Jurkat, Clone E6-1 (cell line): ENCODE data around the gene ERCC6L.
"Not testable (repeated sequence)": the region's sequence is repeated elsewhere in the genome, so short reads cannot be mapped to it uniquely, and the experiment has no call there.

ENCODE experiments used
- DNase-seq: peaks from one replicate; pipeline ENCODE4 v3.0.0-alpha.2; 2011; ENCODE audit warnings: low read depth, low spot score
- H3K4me3 ChIP-seq: 2 replicates; pipeline ENCODE4 v1.5.1; 2011; ENCODE audit warnings: mild to moderate bottlenecking, low read length, control low read depth, moderate library complexity

ERCC6L gene

GRCh38 chrX:72254816-72255215, 16.0 kb upstream of the ERCC6L start:
- no peak for DNase-seq

GRCh38 chrX:72253686-72254085, 14.9 kb upstream of the ERCC6L start:
- DNase-seq = no peak
- H3K4me3 ChIP-seq = no peak overlapping the region

More at GRCh38 chrX:72254816-72255215, 16.0 kb upstream of the ERCC6L start:
- no peak overlapping the region for H3K4me3 ChIP-seq

DNA sequence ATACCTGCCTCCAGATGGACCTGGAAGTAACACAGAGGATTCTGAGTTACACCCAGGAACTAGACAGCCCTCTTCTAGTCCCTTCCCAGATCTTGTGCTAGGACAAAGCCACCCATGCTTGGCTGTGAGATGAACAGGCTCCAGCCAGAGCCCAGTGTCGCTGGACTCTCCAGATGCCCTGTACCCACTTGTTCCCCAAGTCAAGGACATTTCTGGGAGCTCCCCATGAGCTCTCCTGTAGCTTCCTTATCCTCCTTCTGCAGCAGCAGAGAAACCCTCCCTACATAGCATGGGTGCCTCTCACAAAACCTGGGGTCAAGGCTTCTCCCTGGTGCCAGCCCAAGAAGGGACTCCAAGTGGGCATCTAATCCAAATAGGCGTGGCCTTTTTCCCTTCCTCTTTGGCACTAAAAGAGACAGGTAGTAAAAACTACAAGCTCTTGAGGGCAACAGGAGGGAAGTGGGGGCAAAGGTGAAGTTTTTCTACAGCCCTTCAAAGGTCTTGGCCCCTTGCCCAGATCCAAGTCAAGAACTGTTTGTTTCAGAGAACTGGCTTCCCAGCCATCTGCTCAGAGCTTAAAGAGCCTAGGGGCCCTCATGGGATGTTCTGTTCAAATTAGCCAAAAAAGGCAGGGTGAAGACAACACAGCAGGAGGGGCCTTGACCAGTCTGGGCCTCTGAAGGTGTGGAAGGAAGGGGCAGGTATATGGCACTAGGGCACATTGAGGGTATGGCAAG, 8.5 kb upstream of the ERCC6L start:
- no peak for DNase-seq
- no peak overlapping the region for H3K4me3 ChIP-seq

DNA sequence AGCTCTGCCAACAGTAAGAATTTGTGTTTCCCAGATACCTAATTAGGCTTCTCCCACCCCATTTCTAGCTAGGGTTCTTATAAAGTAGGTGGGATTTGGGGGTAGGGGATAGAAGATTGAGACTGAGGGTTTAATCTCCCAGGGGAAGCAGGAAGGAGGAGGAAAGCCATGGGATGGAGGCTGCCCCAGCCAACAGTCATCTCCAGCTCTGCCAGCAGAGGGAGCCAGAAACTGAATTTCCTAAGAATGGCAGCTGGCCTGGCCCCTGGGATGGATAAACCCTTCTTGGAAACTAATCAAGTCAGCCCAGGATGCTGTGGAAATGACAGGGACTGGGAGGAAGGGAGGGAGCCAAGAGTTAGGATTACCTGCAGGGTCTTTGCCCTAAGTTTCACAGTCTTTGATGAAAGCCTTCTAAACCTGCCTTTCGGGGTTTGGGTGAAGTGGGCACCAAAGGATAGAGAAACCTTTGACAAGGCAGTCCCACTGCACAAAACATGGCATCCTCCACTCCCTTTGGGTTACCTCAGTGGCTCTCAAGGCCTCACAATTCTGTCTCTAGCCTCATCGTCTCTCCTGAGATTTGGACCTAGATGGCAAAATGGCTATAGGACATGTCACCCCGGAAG, 6.7 kb upstream of the ERCC6L start:
- no peak overlapping the region for H3K4me3 ChIP-seq
- no peak for DNase-seq

DNA sequence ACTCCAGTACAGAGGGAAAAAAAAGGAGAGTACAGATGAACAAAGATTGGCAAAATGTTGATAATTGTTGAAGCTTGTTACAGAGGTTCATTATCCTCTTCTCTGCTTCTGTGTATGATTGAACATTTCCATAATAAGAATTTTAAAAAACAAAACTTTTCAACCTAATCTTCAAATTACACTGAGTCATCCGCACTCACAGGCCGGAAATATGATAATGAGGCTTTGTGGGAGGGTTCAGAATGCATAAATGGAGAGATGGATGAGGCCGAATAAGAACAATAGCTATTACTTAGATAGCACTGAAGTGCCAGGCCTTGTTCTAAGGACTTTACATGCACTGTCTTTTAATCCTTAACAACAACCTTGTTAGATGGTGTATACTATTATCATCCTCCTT, 4.6 kb upstream of the ERCC6L start:
- H3K4me3 ChIP-seq = no peak overlapping the region
- no peak for DNase-seq

GRCh38 chrX:72240976-72241375, 2.1 kb upstream of the ERCC6L start:
- no peak for DNase-seq
- no peak overlapping the region for H3K4me3 ChIP-seq

DNA sequence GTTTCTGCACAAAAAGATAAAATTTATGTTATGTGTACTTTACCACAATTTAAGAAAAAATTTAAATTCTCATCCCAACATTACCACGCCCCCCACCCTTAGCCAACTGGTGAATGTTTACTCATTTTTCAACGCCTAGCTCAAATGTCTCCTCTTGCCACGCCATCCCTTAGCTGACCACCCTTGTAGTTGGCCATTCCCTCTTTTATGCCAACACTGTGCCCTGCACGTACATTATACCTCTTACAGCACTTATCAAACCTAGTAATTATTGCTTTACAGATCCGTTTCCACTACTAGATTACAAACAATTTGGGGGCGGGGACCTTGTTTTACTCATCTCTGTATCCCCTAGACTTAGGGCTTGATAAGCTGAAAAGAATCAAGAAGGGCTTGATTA, 644 bp downstream of the ERCC6L start:
- peak overlapping the region; percentile 71 for H3K4me3 ChIP-seq
- no peak for DNase-seq

- peak overlapping the region; percentile 44 for H3K4me3 ChIP-seq
- DNase-seq = no peak
These were observed 2.0 kb downstream of the ERCC6L start for GRCh38 chrX:72236841-72237240.

DNA sequence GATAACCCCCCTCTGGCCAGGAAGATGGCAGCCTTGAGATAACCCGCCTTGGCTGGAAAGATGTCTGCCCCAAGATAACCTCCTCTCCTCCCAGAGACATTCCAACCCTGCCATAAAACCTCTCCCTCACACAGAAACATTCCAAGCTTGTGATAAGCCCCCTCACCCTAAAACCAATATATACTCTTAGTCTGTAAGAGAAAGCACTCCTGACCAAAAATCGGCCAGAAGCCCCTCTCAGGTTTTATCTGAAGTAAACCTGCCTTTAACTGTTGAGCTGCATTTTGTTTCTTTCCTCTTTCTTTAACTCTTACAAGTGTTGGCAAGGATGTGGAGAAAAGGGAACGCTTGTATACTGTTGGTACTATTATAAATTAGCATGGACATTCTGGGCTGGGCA, 8.5 kb downstream of the ERCC6L start:
- no peak overlapping the region for H3K4me3 ChIP-seq
- DNase-seq = no peak

DNA sequence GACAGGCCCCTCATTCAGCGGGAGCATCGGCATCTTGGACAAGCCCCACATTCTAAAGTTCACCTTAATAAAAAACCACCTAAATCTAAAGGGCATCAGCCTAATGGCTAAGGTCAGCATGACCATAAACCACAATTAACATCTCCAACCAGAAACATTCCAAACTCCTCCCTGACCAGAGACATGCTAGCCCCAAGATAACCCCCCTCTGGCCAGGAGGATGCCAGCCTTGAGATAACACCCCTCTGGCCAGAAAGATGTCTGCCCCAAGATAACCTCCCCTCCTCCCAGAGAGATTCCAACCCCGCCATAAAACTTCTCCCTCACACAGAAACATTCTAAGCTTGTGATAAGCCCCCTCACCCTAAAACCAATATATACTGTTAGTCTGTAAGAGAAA, 18.5 kb downstream of the ERCC6L start:
- not testable (repeated sequence) for DNase-seq

DNA sequence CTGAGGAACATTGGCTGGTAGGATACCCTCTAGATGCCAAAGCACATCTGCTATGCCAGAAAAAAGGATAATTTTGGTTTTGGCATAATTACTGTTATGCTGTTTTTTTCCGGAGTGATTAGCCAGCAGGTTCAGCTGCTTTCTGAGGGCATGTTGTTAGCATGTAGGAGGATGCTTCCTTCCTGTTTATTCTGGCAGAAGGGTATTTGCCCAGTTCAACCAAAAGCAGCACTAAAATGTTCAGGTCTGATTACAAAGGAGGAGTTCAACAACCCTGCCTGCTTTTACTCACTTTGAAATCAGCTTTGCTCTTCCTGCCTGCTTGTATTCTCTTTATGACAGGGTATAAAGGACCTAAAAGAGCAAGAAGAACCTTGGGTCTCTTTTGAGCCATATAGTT, 21.9 kb downstream of the ERCC6L start:
- no peak overlapping the region for H3K4me3 ChIP-seq
- no peak for DNase-seq

More for the DNA sequence above, 18.5 kb downstream of the ERCC6L start:
- not testable (repeated sequence) for H3K4me3 ChIP-seq

GRCh38 chrX:72208126-72208800, 30.6 kb downstream of the ERCC6L start:
- no peak overlapping the region for H3K4me3 ChIP-seq
- no peak for DNase-seq

- no peak overlapping the region for H3K4me3 ChIP-seq
- DNase-seq = no peak
These were observed 31.5 kb downstream of the ERCC6L start for GRCh38 chrX:72207366-72207765.

DNA sequence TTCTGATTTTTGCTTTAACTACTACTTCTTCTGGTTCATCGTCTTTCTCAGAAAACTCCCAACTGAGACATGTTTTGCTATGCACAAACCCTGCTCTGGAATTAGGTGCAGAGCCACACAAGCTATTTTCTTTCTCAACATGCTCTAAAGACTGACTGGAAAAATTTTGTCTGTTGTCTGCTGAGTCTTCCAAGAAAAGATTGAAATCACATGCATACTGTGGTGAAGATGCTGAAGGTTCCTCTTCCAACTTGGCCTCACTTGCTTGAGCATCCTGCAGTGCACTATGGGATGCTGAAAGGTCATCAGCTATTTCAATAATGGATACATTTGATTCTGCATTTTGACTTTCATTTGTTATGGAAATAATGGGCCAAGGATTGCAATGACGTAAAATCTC, 33.1 kb downstream of the ERCC6L start:
- no peak for DNase-seq

GRCh38 chrX:72203421-72203820, 35.4 kb downstream of the ERCC6L start:
- H3K4me3 ChIP-seq = no peak overlapping the region
- no peak for DNase-seq

More for the DNA sequence above, 33.1 kb downstream of the ERCC6L start:
- no peak overlapping the region for H3K4me3 ChIP-seq

- no peak for DNase-seq
- H3K4me3 ChIP-seq = no peak overlapping the region
These were observed 35.9 kb downstream of the ERCC6L start for GRCh38 chrX:72202792-72203401.

DNA sequence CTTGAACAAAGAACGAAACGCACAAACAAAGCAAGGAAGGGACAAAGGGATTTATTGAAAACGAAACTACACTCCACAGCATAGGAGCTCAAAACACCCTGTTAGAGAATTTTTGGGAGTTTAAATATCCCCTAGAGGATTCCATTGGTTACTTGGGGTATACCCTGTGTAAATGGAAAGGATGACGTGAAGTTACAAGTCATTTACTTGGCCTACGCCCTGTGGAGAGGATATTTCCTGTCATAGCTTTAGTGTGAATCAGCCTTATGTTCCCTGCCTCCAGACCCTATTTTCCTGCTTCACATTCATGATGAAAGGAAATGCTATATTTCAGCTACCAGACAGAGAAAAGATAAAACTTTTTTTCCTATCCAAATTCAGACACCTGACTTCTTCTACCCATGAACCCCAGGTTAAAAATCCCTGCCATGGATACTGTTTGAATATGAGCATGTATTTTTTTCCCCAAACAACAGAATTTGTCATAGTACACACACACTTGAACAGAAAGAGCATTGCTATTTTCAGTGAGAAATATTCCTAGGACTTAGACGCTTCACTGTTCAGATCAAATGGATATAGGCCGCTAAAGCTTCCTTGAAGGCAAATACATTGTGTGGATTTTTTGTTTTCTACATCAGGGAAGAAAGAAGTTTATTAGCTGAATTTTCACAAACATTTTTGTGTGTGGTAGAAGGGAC, 36.8 kb downstream of the ERCC6L start:
- DNase-seq = no peak
- H3K4me3 ChIP-seq = no peak overlapping the region

DNA sequence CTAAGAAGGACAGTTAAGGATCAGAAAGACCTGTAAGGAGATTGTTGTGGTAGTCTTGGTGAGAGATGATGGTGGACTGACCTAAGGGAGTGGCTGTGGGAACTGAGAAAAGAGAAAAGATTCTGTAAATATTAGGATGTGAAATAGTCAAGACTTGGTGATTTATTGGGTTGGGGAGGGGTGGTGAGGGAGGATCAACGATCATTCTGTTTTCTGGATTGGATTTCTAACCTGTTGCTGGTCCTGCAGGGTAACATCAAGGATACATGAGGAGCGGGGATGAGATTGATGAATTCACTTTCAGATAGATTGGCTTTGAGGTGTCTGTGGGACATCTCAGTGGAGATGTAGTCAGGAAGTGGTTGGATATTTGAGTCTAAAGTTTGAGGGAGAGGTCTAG, 55.9 kb downstream of the ERCC6L start:
- peak overlapping the region; percentile 87; the same call in 1 of the 2 replicates for H3K4me3 ChIP-seq

More for the DNA sequence above, 55.9 kb downstream of the ERCC6L start:
- no peak for DNase-seq
